H9 (cell line): ENCODE data around the gene SLC9A7. TPM values are rescaled to one million over a fixed set of nuclear protein-coding genes. Genes with fewer than 3 reads are reported as not detected.

ENCODE experiments used
- DNase-seq: peaks from one replicate; pipeline ENCODE4 v3.0.0-alpha.2; 2017
- H2AFZ ChIP-seq: one replicate; pipeline ENCODE4 v1.6.1; 2013; ENCODE audit warnings: mild to moderate bottlenecking, low read length, control low read depth, moderate library complexity
- H2AK5ac ChIP-seq: 2 replicates; pipeline ENCODE4 v1.6.1; 2013; ENCODE audit warnings: low read length, control low read depth, mixed read lengths; ENCODE audit not compliant: insufficient read length
- H2BK120ac ChIP-seq: one replicate; pipeline ENCODE4 v1.6.1; 2013; ENCODE audit warnings: low read depth, mild to moderate bottlenecking, low read length, control low read depth, inconsistent platforms; ENCODE audit not compliant: poor library complexity, severe bottlenecking
- H2BK12ac ChIP-seq: 2 replicates; pipeline ENCODE4 v1.6.1; 2013; ENCODE audit warnings: low read length, control low read depth, mixed read lengths, low read depth; ENCODE audit not compliant: insufficient read length
- H2BK15ac ChIP-seq: 2 replicates; pipeline ENCODE4 v1.6.1; 2013; ENCODE audit warnings: low read depth, low read length, control low read depth
- H2BK20ac ChIP-seq: one replicate; pipeline ENCODE4 v1.6.1; 2013; ENCODE audit warnings: low read depth, mild to moderate bottlenecking, low read length, control low read depth, inconsistent platforms; ENCODE audit not compliant: poor library complexity, severe bottlenecking
- H2BK5ac ChIP-seq: 2 replicates; pipeline ENCODE4 v1.6.1; 2013; ENCODE audit warnings: low read length, control low read depth, mixed read lengths; ENCODE audit not compliant: insufficient read length
- H3K14ac ChIP-seq: 2 replicates; pipeline ENCODE4 v1.6.1; 2013; ENCODE audit warnings: low read length, control low read depth; ENCODE audit not compliant: insufficient read depth
- H3K18ac ChIP-seq: 2 replicates; pipeline ENCODE4 v1.6.1; 2013; ENCODE audit warnings: low read depth, mild to moderate bottlenecking, mixed read lengths, low read length, control low read depth; ENCODE audit not compliant: insufficient read length
- H3K23ac ChIP-seq: 2 replicates; pipeline ENCODE4 v1.6.1; 2013; ENCODE audit warnings: low read length, control low read depth, mixed read lengths, low read depth; ENCODE audit not compliant: insufficient read length
- H3K23me2 ChIP-seq: 2 replicates; pipeline ENCODE4 v1.6.1; 2013; ENCODE audit warnings: low read depth, mild to moderate bottlenecking, mixed read lengths, low read length, control low read depth; ENCODE audit not compliant: insufficient read length, poor library complexity, severe bottlenecking
- H3K27ac ChIP-seq: 2 replicates; pipeline ENCODE4 v1.5.1; 2013; ENCODE audit warnings: low read length, control low read depth, mixed read lengths, low read depth; ENCODE audit not compliant: insufficient read length
- H3K27me3 ChIP-seq: 2 replicates; pipeline ENCODE4 v1.6.1; 2013; ENCODE audit warnings: low read length, control low read depth, inconsistent platforms; ENCODE audit not compliant: insufficient read depth
- H3K4ac ChIP-seq: 2 replicates; pipeline ENCODE4 v1.6.1; 2013; ENCODE audit warnings: low read depth, mild to moderate bottlenecking, control low read depth, inconsistent platforms, low read length, moderate library complexity
- H3K4me1 ChIP-seq: 2 replicates; pipeline ENCODE4 v1.6.1; 2013; ENCODE audit warnings: low read length, control low read depth, inconsistent platforms; ENCODE audit not compliant: insufficient read depth
- H3K4me2 ChIP-seq: 2 replicates; pipeline ENCODE4 v1.6.1; 2013; ENCODE audit warnings: low read length, control low read depth, mixed read lengths; ENCODE audit not compliant: insufficient read length, insufficient read depth
- H3K56ac ChIP-seq: 2 replicates; pipeline ENCODE4 v1.6.1; 2013; ENCODE audit warnings: low read depth, mild to moderate bottlenecking, mixed read lengths, low read length, control low read depth; ENCODE audit not compliant: insufficient read length
- H3K79me1 ChIP-seq: 2 replicates; pipeline ENCODE4 v1.6.1; 2013; ENCODE audit warnings: low read depth, mild to moderate bottlenecking, moderate library complexity, low read length, control low read depth, inconsistent platforms; ENCODE audit not compliant: insufficient read depth, poor library complexity, severe bottlenecking
- H3K79me2 ChIP-seq: 2 replicates; pipeline ENCODE4 v1.6.1; 2013; ENCODE audit warnings: low read length, control low read depth, inconsistent platforms; ENCODE audit not compliant: insufficient read depth
- H3K9ac ChIP-seq: 2 replicates; pipeline ENCODE4 v1.6.1; 2013; ENCODE audit warnings: low read length, control low read depth, mixed read lengths; ENCODE audit not compliant: insufficient read length; ENCODE audit errors: extremely low read depth
- H3K9me3 ChIP-seq: one replicate; pipeline ENCODE4 v1.6.1; 2013; ENCODE audit warnings: low read depth, low read length, inconsistent platforms; ENCODE audit not compliant: control insufficient read depth
- H3T11ph ChIP-seq: one replicate; pipeline ENCODE4 v1.6.1; 2013; ENCODE audit warnings: mild to moderate bottlenecking, low read length, control low read depth, inconsistent platforms
- H4K20me1 ChIP-seq: one replicate; pipeline ENCODE4 v1.6.1; 2013; ENCODE audit not compliant: control insufficient read depth, insufficient read length, insufficient read depth
- H4K5ac ChIP-seq: 2 replicates; pipeline ENCODE4 v1.6.1; 2013; ENCODE audit warnings: low read depth, mild to moderate bottlenecking, mixed read lengths, low read length, control low read depth; ENCODE audit not compliant: insufficient read length
- H4K8ac ChIP-seq: replicated peaks from 2 replicates; pipeline ENCODE4 v1.6.1; 2013; ENCODE audit warnings: low read length, control low read depth, mixed read lengths, low read depth; ENCODE audit not compliant: insufficient read length
- H4K91ac ChIP-seq: 2 replicates; pipeline ENCODE4 v1.6.1; 2013; ENCODE audit warnings: low read depth, mild to moderate bottlenecking, moderate library complexity, mixed read lengths, low read length, control low read depth; ENCODE audit not compliant: insufficient read length
- H3K27ac Mint-ChIP-seq, 3 experiments: 2 replicates in 2 of 3; 3 replicates in 1 of 3; pipeline ENCODE4 v1.8.0; 2020 to 2021; ENCODE audit warnings: mixed read lengths in 3 of 3, mild to moderate bottlenecking in 1 of 3, moderate library complexity in 1 of 3
- H3K27me3 Mint-ChIP-seq: 2 replicates; pipeline ENCODE4 v1.8.0; 2021; ENCODE audit warnings: low read depth, mild to moderate bottlenecking, moderate library complexity, mixed read lengths
- H3K36me3 Mint-ChIP-seq, 3 experiments: 2 replicates in 2 of 3; 3 replicates in 1 of 3; pipeline ENCODE4 v1.8.0; 2020 to 2021; ENCODE audit warnings: low read depth in 3 of 3, mixed read lengths in 3 of 3; ENCODE audit not compliant: insufficient read depth in 1 of 3
- H3K4me1 Mint-ChIP-seq, 2 experiments: 2 replicates each; pipeline ENCODE4 v1.8.0; 2020; ENCODE audit warnings: mixed read lengths in 2 of 2
- H3K4me3 Mint-ChIP-seq, 2 experiments: 2 replicates in 1 of 2; 3 replicates in 1 of 2; pipeline ENCODE4 v1.8.0; 2020 to 2021; ENCODE audit warnings: mild to moderate bottlenecking in 2 of 2, mixed read lengths in 2 of 2, moderate library complexity in 1 of 2
- H3K9me3 Mint-ChIP-seq, 2 experiments: 2 replicates in 1 of 2; 3 replicates in 1 of 2; pipeline ENCODE4 v1.8.0; 2020; ENCODE audit warnings: mild to moderate bottlenecking in 2 of 2, mixed read lengths in 2 of 2, moderate library complexity in 1 of 2
- CTCF ChIP-seq: fragments of 200-600 bp; sonication (generic); conservative IDR thresholded peaks from 3 replicates; pipeline ENCODE4 v1.8.0; 2021; ENCODE audit warnings: antibody characterized with exemption, mild to moderate bottlenecking
- WGBS: extraction: QIAGEN DNeasy Blood & Tissue Kit; methylation state at CpG from one replicate; pipeline ENCODE4 v1.1.7; 2013; ENCODE audit warnings: missing lambda C conversion rate, low lambda C conversion rate, mixed read lengths; ENCODE audit not compliant: insufficient read length; ENCODE audit errors: extremely low coverage; 5-methylcytosine and 5-hydroxymethylcytosine counted together
- total RNA-seq: library from RNA; stranded (reverse); gene quantifications from 2 replicates; pipeline ENCODE4 v1.2.1, GENCODE V29; 2021

SLC9A7 gene
- total RNA-seq, 1 experiment from 2014 or later: 5.9 TPM

GRCh38 chrX:46653482-46653881 is 105.4 kb downstream of the SLC9A7 start:
- no peak overlapping the region for H3K4me3 Mint-ChIP-seq
- no peaks in the 10 kb centered on the region for H3K27me3 Mint-ChIP-seq
- H2BK12ac ChIP-seq: no peak overlapping the region
- no peak overlapping the region for H3K23ac ChIP-seq
- H3K9me3 Mint-ChIP-seq: peaks cover 52 to 53% of the 10 kb centered on the region in 2 experiments
- no peaks in the 10 kb centered on the region for H3K79me1 ChIP-seq
- H3K4me2 ChIP-seq: no peak overlapping the region
- no peak overlapping the region for H2BK5ac ChIP-seq
- no peak overlapping the region for H2BK15ac ChIP-seq
- peaks cover 26 to 28% of the 10 kb centered on the region in 2 experiments for H3K4me1 Mint-ChIP-seq
- no peak overlapping the region for H3K18ac ChIP-seq
- H3K4me1 ChIP-seq: peaks cover 2% of the 10 kb centered on the region; the same call in 1 of the 2 replicates
- H3T11ph ChIP-seq: no peak overlapping the region
- no peaks in the 10 kb centered on the region for H3K79me2 ChIP-seq
- WGBS: no CpG with 5 or more reads among the region's 6 CpGs
- no peak overlapping the region for H4K8ac ChIP-seq
- H3K9me3 ChIP-seq: peaks cover 7% of the 10 kb centered on the region
- H4K20me1 ChIP-seq: no peaks in the 10 kb centered on the region
- no peak overlapping the region for H4K91ac ChIP-seq
- no peak overlapping the region for H2AK5ac ChIP-seq
- no peak overlapping the region for H2BK20ac ChIP-seq
- no peak overlapping the region for H3K27ac ChIP-seq
- H4K5ac ChIP-seq: no peak overlapping the region
- no peak overlapping the region; a peak in 2 of 7 replicates for H3K27ac Mint-ChIP-seq
- DNase-seq: peak; percentile 63
- no peak overlapping the region for H2BK120ac ChIP-seq
- H3K27me3 ChIP-seq: no peaks in the 10 kb centered on the region
- H3K9ac ChIP-seq: no peak overlapping the region
- no peak overlapping the region for H2AFZ ChIP-seq
- no peak overlapping the region for H3K14ac ChIP-seq
- TF ChIP-seq CTCF: peak; percentile 61
- no peak overlapping the region for H3K4ac ChIP-seq
- H3K36me3 Mint-ChIP-seq: peaks cover 15 to 18% (median 16%) of the 10 kb centered on the region in 3 experiments
- no peak overlapping the region for H3K56ac ChIP-seq
- no peaks in the 10 kb centered on the region for H3K23me2 ChIP-seq
